Common myeloid progenitor, CD34-positive (primary cell): Measurements from ENCODE around the gene CEL.

Experiments
- CTCF ChIA-PET: fragments of 350-600 bp; sonication (Branson Sonifier 250); formaldehyde crosslinking; loops from one replicate; lab custom pipeline; 2021; ENCODE audit warnings: antibody characterized with exemption; lab: Charles Lee
- POLR2A ChIA-PET: fragments of 350-600 bp; sonication (Branson Sonifier 250); formaldehyde crosslinking; loops from one replicate; lab custom pipeline; 2021; ENCODE audit warnings: antibody characterized with exemption; lab: Charles Lee
- DNase-seq, 3 donors: peaks; one replicate each; pipeline versions ENCODE4 v3.0.0 to v3.0.0-alpha.2; 2013
- H3K27ac ChIP-seq, 2 experiments: 1 replicate in 1 of 2; 2 replicates in 1 of 2; pipeline ENCODE4 v1.7.0; 2013; ENCODE audit warnings: inconsistent platforms in 2 of 2, low read length in 2 of 2, mild to moderate bottlenecking in 2 of 2, low read depth in 1 of 2, moderate library complexity in 1 of 2; ENCODE audit not compliant: severe bottlenecking in 2 of 2, insufficient read depth in 1 of 2, poor library complexity in 1 of 2
- H3K27me3 ChIP-seq, 5 experiments: replicated peaks in 2 of 5; 1 replicate in 3 of 5; 2 replicates in 2 of 5; pipeline versions ENCODE4 v1.6.1 to v1.7.0; 2013; ENCODE audit warnings: low read length in 4 of 5, mild to moderate bottlenecking in 2 of 5, moderate library complexity in 2 of 5, inconsistent platforms in 1 of 5; ENCODE audit not compliant: insufficient read depth in 5 of 5, control insufficient read depth in 4 of 5
- H3K36me3 ChIP-seq, 4 experiments: 1 replicate in 2 of 4; 2 replicates in 2 of 4; pipeline versions ENCODE4 v1.6.1 to v1.7.0; 2013; ENCODE audit warnings: low read length in 3 of 4, control low read depth in 1 of 4, mild to moderate bottlenecking in 1 of 4; ENCODE audit not compliant: control insufficient read depth in 4 of 4, insufficient read depth in 4 of 4
- H3K4me1 ChIP-seq, 4 experiments: 1 replicate in 3 of 4; 2 replicates in 1 of 4; pipeline versions ENCODE4 v1.6.1 to v1.7.1; 2013; ENCODE audit warnings: low read length in 3 of 4, mild to moderate bottlenecking in 3 of 4, control low read depth in 1 of 4, inconsistent platforms in 1 of 4, moderate library complexity in 1 of 4; ENCODE audit not compliant: control insufficient read depth in 4 of 4, insufficient read depth in 4 of 4; ENCODE audit errors: control extremely low read depth in 1 of 4
- H3K4me3 ChIP-seq, 7 experiments: 1 replicate in 4 of 7; 2 replicates in 3 of 7; pipeline versions ENCODE4 v1.5.1 to v1.7.0; 2013; ENCODE audit warnings: mild to moderate bottlenecking in 7 of 7, low read length in 6 of 7, moderate library complexity in 6 of 7, inconsistent platforms in 2 of 7, low read depth in 2 of 7, control low read depth in 1 of 7; ENCODE audit not compliant: insufficient read depth in 4 of 7, control insufficient read depth in 1 of 7; ENCODE audit errors: extremely low read depth in 1 of 7
- H3K9me3 ChIP-seq, 5 experiments: 1 replicate in 4 of 5; 2 replicates in 1 of 5; pipeline versions ENCODE4 v1.6.1 to v1.7.1; 2013; ENCODE audit warnings: low read length in 4 of 5, mild to moderate bottlenecking in 2 of 5, inconsistent platforms in 1 of 5, low read depth in 1 of 5, moderate library complexity in 1 of 5; ENCODE audit not compliant: control insufficient read depth in 4 of 5, insufficient read depth in 2 of 5; ENCODE audit errors: control extremely low read depth in 1 of 5
- WGBS: methylation state at CpG from one replicate; pipeline ENCODE4 v1.1.5; 2013; ENCODE audit not compliant: insufficient coverage; 5-methylcytosine and 5-hydroxymethylcytosine counted together

CEL gene

GRCh38 chr9:133098871-133099270 is 37.1 kb downstream of the CEL start:
- CTCF ChIA-PET = interaction anchor here (0.9 to 22.2 kb wide), 6 partner anchors 9 to 50 kb away, joined by 3 to 445 read pairs (median 6); no protein-coding TSS in a partner anchor
- POLR2A ChIA-PET = interaction anchor here (1.4 kb wide), 1 partner anchor 19 kb away, joined by 3 read pairs; no protein-coding TSS in a partner anchor
- 96% methylated on average over 5 of the region's 5 CpGs for WGBS
- no peak for DNase-seq
- Histone ChIP-seq H3K27me3 (no peaks in the 10 kb centered on the region), H3K9me3 (peaks cover 2 to 20% (median 12%) of the 10 kb centered on the region in 5 experiments), H3K36me3 (peaks cover 12 to 78% (median 62%) of the 10 kb centered on the region in 4 experiments), H3K4me1 (no peaks in the 10 kb centered on the region), H3K4me3 (no peak overlapping the region), H3K27ac (no peak overlapping the region)

GRCh38 chr9:133099726-133100505 is 38.1 kb downstream of the CEL start:
- ChIA-PET POLR2A (no interaction called here), CTCF (interaction anchor here (0.7 to 22.2 kb wide), 8 partner anchors 8 to 70 kb away, joined by 3 to 445 read pairs (median 5); partner anchors contain the start of gene GTF3C5)
- H3K9me3 ChIP-seq = peaks cover 2 to 20% (median 12%) of the 10 kb centered on the region in 5 experiments
- no peak overlapping the region for H3K4me3 ChIP-seq
- no peak for DNase-seq
- no peaks in the 10 kb centered on the region for H3K4me1 ChIP-seq
- H3K36me3 ChIP-seq = peaks cover 12 to 87% (median 68%) of the 10 kb centered on the region in 4 experiments
- no peaks in the 10 kb centered on the region for H3K27me3 ChIP-seq
- 98% methylated on average over 8 of the region's 12 CpGs for WGBS
- no peak overlapping the region for H3K27ac ChIP-seq

GRCh38 chr9:133100506-133101355 is 39.0 kb downstream of the CEL start:
- Histone ChIP-seq H3K27ac (no peak overlapping the region), H3K4me3 (no peak overlapping the region), H3K9me3 (peaks cover 2 to 20% (median 12%) of the 10 kb centered on the region in 5 experiments), H3K27me3 (no peaks in the 10 kb centered on the region), H3K36me3 (peaks cover 12 to 94% (median 74%) of the 10 kb centered on the region in 4 experiments), H3K4me1 (no peaks in the 10 kb centered on the region)
- DNase-seq = no peak
- ChIA-PET CTCF (interaction anchor here (0.9 to 22.2 kb wide), 11 partner anchors 14 to 70 kb away, joined by 3 to 445 read pairs (median 7); partner anchors contain the start of gene GTF3C5), POLR2A (interaction anchor here (0.9 to 1.6 kb wide), 2 partner anchors 44 to 47 kb away, joined by 4 to 6 read pairs; no protein-coding TSS in a partner anchor)
- 97% methylated on average over 10 of the region's 13 CpGs for WGBS

- ChIA-PET CTCF (interaction anchor here (0.7 to 22.2 kb wide), 14 partner anchors 7 to 69 kb away, joined by 3 to 445 read pairs (median 6); no protein-coding TSS in a partner anchor), POLR2A (interaction anchor here (0.9 to 1.6 kb wide), 4 partner anchors 11 to 53 kb away, joined by 4 to 8 read pairs (median 5); no protein-coding TSS in a partner anchor)
- Histone ChIP-seq H3K27me3 (no peaks in the 10 kb centered on the region), H3K27ac (no peak overlapping the region), H3K36me3 (peaks cover 12 to 95% (median 79%) of the 10 kb centered on the region in 4 experiments), H3K4me3 (no peak overlapping the region), H3K4me1 (no peaks in the 10 kb centered on the region), H3K9me3 (peaks cover 0 to 12% (median 5%) of the 10 kb centered on the region in 5 experiments)
- DNase-seq = no peak
- WGBS = 95% methylated on average over 31 of the region's 32 CpGs
Observed at GRCh38 chr9:133101356-133102189, 39.8 kb downstream of the CEL start.

- ChIA-PET CTCF (interaction anchor here (0.7 to 22.2 kb wide), 16 partner anchors 8 to 72 kb away, joined by 3 to 445 read pairs (median 6); partner anchors contain the start of gene GTF3C5), POLR2A (interaction anchor here (0.8 to 1.9 kb wide), 7 partner anchors 10 to 54 kb away, joined by 3 to 10 read pairs (median 4); no protein-coding TSS in a partner anchor)
- DNase-seq = no peak
- no peaks in the 10 kb centered on the region for H3K27me3 ChIP-seq
- H3K36me3 ChIP-seq = peaks cover 8 to 94% (median 82%) of the 10 kb centered on the region in 4 experiments
- no peak overlapping the region for H3K27ac ChIP-seq
- H3K4me1 ChIP-seq = no peaks in the 10 kb centered on the region
- 97% methylated on average over 15 of the region's 21 CpGs for WGBS
- H3K9me3 ChIP-seq = peaks cover 0 to 7% (median under 1%) of the 10 kb centered on the region in 5 experiments
- H3K4me3 ChIP-seq = no peak overlapping the region
Observed at GRCh38 chr9:133102190-133103021, 40.6 kb downstream of the CEL start.
